8988T (cell line): ENCODE measurements around the gene MLPH.
A peak's percentile ranks its signal among the peaks of the same experiment; 100 is the strongest.

Experiments used
- DNase-seq: peaks from one replicate; pipeline ENCODE4 v3.0.0; 2011

MLPH gene

DNA sequence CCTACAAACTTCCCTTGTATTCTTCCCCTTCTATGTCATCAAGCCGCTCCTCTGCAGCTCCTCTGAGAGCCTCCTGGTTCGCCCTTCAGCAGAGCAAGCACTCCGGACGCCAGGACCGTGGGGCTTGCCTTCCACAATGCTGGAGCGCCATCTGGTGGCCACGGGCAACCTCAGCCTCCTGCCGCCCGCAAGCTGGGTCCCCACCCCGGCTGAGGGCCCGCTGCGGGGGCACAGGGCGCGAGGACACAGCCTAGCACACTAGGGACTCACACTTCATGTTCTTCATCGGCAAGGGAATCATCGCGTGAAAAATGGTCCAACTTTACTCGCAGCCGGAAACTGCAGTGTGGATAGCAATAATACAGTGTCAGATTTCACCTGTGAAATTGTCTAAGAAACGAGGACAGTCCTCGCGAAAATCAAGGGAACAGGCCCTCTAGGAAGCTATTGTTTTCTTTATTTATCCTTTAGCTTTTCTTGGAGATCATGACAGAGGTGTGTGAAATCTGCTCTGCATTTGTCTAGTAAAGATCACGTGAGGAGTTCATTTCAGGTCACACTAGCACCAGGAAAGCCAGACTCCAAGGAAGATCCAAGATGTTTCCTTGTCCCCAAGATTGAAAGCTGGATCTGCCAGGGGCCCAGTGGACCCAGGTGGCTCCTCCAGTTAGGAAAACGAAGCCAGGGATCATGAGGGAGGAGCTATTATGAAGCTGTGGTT lies 85.1 kb downstream of the MLPH start:
- DNase-seq = peak; percentile 99

DNA sequence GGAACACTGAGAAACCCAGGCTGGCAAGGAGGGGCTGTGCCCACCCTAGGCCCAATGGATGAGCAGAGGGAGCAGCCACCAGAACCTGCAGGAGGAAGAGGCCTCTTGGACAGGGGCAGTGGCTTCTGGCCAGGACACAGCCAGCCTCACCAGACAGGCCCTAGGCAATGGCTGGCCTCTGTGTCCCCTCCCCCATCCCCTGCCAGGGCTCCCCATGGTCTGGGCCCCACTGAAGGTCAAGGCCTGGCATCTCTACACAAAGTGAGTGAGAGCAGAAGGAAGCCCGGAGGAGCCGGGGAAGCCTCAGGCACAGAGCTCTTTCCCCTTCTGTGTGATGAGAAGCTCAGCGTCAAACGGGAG lies 85.7 kb downstream of the MLPH start:
- DNase-seq = no peak

DNA sequence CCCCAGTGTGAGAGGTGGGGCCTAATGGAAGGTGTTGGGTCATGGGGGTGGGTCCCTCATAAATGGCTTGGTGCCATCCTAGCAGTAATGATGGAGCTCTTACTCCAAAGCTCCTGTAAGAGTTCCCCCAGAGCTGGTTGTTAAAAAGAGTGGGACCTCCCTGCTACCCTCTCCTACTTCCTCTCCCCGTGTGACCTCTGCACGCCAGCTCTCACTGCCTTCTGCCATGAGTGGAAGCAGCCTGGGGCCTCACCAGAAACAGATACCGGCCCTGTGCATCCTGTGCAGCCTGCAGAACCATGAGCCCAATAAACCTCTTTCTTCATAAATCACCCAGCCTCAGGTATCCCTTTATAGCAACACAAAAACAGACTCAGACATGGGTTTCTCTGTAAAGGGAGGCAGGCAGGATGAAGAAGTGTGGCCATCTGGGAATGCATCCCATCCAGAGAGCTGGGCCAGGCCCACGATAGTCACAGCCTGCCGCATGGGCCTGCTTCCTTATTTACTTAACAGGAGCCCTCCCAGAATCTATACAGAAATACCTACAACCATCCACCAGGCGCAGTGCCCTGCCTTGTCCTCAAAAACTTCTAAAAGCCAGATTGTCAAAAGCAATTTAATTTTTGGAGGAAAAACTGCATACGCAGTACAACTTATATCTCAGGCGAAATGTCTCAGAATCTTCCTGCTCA lies 86.8 kb downstream of the MLPH start:
- no peak for DNase-seq

DNA sequence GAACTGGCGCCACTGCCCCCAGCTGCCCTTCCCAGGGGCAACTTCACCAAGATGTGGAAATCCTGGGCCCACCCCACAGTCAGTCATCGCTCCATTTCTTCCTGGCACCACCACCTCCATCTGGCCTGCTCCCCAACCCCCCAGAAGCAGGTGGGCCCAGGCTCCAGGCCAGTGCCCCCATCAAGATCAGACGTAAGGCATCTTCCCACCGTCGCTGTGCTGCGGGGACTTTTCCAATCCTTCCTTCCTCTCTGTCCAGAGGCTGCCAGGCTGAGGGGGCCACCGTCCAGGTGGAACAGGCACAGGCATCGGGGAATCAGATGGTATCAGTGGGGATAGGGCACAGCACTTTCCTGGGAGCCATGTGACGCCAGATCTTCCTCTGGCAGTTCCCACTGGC lies 87.4 kb downstream of the MLPH start:
- no peak for DNase-seq

DNA sequence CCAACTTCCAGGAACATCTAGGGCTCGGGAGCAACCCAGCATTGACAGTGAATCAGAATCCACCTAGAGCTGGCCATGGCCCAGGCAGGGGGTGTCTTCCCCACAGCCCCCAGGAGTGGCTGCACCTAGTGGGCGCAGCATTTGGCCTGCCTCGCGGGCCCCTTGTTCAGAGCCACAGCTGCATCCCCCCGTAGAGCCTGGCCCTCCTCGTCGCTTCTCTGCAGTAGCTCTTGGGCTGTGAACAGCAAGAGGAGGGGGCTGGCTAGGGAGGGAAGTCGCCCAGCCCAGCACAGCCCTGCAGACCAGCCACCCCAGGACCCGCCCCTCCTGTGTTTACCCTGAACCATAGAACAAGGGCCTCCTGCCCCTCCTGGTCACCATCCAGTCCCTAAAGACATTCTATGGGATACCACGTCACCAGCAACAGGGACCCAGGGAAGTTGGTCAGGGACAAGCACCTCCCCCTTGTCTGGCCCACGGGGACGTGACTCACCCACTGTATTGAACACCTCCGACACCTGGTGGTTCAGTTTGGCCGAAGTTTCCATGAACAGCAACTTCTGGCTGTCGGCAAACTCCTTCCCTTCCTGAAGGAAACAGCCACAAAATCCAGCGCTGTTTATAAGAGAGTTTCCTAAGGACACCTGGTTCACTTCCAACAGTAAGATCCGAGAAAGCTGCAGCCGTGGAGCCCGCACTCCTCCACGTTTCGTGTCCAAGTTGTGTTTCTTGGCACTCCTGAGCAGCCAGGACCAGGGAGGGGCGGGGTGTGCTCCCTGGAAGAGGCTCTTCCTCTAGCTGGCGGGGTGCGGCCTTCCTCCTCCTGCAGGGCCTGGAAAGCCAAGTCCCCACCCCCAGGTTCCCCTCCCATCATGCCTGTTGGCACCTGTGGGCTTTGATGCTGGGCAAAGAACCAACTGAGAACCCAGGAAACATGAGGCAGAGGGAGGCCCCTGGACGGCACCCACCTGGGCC lies 88.1 kb downstream of the MLPH start:
- DNase-seq = no peak

DNA sequence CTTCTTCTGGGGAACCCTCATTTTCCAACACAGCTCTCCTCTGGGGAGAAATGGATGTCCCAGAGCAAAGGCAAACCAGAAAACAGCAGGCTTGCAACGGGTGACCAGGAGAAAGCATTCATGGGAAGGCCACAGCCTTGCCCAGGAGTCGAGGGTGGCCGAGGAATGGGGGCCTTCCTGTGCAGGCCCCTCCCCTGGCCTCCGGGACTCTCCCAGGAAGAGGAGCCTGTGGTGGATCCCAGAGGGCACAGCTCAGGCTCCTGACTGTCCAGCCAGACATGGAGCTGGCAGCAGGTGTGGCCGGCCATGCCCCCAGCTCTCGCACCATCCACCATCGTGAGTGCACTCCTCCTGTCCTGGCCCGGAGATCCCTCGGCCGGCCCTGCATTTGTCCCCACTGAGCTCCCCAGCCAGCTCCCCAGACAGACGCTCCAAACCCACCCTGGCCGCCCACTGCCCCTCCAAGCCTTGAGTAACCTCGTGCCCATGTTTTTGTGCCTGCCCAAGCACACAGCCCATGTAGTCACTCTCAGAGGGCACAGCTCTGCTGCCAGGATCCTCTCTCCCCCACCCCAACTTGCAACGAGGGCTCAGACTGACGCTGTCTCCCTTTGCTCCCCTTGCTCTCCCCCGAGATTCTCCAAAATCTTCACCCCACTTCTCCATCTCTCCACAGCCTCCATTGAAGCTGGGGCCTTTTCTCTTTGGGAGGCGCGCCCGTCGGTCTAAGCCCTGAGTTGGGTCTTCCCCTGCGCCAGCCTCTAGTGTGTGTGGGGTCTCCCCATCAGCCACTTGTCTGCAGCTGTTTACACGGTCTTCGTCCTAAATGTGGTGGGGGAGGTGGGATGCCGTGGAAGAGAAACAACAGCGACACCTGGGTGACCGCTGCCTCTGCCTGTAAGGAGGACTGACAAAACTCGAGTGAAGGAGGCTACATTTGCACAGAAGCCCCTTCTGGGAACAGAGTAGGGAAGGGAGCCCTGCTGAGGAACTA lies 89.1 kb downstream of the MLPH start:
- no peak for DNase-seq

DNA sequence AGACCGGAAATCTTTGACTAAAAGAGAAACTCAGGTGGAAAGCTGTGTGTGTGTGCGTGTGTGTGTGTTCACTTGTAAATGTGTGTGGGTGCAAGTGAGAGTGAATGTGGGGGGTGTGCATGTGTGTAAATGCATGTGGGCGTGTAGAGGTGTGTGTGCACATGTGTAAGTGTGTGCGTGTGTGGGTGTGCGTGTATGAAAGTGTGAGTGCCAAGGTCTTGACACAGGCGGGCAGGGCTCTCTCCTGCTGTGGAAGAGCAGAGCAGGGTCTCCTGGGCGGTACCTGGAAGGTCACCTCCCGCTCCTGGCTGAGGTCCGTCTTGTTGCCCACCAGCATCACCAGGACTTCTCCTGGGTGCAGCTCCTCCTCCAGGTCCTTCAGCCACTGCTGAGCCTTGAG lies 89.9 kb downstream of the MLPH start:
- DNase-seq = no peak

DNA sequence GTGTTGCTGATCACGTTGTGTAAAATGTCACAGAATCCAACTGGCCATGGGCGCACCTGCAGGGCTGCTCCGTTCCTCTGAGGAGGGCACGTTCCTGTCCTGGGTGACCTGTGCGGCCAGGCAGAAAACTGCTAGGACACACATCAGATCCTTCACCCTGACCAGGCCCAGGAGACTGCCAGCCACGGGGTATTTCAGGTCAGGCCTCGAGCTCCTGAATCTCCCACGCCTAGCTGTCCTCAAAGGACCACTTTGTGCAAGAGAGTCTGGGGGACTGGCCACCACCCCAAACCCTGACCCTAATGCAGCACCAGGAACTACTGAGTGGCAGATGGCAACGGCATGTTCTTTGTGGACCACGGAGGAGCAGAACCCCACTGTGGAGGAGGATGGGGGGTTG lies 90.4 kb downstream of the MLPH start:
- DNase-seq = no peak

DNA sequence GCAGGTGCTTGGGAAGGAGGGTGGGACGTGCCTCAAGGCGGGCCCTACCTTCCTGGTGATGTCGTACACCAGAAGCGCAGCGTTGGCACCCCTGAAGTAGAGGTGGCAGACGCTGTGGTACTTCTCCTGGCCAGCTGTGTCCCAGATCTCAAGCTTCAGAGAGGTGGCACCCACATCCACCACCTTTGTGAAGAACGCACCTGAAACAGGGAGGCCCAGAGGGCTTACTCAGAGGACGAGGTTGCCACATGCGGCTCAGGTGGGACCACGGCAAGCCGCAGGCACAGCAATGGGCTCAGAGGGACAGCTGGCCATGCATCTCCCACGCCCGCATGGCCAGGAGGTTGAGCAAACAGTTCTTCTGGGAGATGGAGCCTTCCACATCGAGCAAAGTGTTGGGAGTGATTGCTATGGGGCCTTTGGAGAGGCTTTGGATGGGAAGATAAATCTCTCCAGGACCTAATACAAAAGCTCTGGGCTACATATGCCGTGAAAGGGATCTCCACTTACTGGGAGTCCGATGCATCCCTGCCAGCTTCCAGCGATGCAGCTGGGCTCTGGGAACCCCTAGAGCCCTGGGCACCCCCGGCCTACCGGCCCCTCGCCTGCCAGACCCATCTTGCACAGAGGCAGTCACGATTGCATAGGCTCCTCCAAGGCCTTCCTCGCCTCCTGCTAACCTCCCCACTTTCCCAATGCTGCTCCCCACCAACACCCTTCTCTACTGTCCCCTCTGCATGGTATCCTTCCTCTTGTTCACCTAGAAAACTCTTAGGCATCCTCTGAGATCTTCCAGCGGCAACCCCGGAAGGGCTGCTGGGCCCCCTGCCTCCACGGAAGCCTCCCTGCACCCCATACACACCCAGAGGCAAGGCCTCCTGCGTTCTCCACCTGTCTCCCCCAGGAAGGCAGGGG lies 91.2 kb downstream of the MLPH start:
- DNase-seq = no peak

DNA sequence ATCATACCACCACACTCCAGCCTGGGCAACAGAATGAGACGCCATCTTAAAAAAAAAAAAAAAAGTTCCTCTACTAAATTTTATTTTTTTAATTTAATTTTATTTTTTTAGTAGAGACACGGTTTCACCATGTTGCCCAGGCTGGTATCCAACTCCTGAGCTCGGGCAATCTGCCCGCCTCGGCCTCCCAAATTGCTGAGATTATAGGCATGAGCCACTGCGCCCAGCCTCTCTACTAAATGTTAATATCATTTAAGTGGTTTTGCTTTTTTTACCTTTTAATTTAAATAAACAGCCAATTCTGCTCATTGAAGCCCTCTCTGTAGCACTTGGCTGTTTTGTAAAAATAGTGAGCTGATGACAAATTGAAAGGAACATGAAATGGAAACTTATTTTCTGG lies 94.3 kb downstream of the MLPH start:
- DNase-seq = no peak

DNA sequence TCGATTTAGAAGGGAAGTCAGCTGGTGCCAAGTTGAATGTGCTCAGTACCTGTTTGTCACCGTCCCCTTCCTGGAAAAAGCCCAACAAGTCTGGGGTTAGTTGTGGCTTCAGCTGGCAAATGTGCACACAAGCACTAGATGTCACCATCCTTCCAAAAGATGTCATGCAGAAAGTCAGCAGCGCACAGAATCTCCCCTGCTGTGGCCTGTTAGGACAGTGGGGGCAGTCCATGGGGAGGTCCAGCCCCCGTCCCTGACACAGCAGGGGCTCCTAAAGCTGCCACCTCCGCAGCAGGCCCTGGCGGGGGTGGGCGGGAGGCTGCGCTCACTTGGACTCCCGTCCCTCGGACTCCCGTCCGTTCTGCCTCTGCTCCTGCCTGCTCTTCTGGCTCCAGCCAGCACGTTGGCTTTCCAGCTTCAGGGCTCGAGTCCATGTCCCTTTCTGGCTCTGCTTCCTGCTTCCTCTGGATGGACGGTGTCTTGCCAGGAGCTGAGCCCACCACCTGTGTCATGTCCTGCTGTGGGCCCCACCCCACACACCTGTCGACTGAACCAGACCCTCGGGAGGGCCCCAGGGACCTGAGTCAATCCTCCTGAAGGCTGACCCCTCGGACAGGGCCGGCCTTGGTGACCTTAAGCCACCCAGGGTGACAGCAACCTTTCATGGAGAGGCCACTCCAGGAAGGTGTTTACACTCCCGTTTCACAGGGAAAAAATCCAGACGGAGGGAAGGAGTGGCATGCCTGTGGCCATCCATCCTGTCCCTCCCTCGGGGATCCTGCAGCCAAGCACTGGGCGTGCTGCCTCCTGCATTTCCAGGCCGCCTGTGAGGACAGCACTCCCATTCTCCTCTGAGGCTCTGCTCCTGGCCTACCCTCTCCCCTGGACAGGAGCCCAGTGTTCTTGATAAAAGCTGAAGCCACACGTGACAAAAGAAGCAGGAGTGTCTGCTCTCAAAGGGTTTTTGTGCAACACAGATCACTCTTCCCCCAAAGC lies 95.0 kb downstream of the MLPH start:
- peak; percentile 56 for DNase-seq

DNA sequence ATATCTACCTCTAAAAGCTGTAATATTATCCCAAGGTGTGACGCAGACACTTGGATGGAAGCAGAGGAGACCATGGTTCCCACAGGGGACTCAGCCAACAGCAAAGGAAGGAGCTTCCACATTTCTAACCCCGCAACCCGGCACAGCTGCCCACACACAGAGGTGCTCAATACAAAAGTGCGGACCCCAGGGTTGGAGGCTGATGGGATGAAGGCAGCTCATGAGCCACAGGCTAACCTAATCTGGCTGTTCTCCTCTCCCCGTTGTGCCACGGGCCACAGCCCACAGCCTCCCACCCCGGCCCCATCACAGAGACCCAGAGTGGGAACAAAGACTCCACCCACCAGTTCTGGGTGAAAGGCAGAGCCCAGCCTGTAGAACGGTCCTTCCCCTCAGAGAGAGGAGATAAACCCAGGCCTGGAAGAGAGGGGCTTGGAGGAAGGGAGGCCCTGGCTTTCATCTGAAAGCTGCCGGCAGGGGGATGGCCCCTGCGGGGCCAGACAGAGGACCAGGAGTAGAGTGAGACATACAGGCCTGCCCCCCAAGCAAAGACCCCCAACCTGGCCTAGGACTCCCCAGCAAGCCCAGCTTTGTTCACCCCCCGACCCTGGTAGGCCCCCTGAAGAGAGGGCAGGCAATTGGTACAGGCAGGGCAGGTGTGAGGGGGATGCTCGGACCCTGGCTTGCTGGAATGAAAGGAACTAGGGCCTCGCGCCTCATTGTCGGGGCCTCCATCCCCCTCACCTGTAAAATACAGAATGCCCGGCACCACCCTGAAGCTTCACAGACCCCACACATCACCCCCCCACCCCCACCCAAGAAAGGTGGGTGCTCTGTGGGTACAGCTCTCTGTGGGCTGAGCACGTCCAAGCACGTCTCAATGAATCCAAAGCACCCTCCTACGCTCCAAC lies 96.6 kb downstream of the MLPH start:
- DNase-seq = no peak

DNA sequence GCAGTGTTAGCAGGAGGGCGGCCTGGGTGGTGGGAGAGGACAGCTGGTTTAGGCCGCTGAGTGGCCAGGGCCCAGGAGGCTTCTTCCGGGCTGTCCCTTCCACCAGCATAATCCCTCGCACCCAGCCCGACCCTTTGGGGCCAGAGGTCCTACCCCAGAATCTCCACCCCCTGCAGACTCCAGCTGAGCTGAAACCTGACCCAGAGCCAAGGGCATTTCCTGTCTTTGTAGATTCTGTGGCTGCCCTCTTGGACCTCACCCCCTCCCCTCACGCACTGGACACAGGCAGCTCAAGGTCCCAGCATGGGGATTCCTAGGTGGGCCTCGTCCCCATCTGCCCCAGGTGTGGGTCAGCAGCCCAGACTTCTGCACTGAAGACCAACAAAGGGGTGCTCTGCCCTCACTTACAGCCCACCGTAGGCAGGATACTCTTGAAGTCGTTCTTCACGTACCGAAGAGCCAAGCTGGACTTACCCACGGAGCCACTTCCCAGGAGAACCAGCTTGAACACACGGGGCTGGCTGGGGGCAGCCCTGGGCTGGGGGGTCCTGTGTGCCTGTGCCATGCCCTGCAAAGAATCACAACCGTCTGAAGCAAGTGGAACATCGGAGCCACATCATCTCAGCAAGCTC lies 98.7 kb downstream of the MLPH start:
- DNase-seq = no peak

DNA sequence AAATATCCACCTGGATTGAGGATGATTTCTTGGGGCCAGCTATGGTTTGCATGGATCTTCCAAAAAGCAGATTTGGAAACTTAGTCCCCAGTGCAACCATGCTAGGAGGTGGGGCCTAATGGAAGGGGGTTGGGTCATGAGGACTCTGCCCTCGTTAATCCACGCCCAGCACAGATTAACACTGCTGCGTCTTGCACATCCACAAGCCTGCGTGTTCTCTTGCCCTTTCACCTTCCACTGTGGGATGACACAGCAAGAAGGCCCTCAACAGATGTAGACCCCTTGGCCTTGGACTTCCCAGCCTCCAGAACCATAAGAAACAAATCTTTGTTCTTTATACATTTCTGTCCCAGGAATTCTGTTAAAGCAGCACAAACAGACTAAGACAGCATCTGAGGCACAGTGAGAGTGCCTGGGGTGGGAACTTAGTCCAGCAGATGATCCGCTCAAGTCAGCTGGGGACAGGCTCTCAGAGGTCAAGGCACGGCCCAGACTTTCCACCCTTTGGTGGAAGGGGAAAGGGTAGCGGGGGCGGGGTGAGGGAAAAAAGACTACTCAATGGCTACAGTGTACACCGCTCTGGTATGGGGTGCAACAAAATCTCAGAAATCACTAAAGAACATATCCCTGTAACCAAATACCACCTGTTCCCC lies 101.1 kb downstream of the MLPH start:
- DNase-seq = no peak

DNA sequence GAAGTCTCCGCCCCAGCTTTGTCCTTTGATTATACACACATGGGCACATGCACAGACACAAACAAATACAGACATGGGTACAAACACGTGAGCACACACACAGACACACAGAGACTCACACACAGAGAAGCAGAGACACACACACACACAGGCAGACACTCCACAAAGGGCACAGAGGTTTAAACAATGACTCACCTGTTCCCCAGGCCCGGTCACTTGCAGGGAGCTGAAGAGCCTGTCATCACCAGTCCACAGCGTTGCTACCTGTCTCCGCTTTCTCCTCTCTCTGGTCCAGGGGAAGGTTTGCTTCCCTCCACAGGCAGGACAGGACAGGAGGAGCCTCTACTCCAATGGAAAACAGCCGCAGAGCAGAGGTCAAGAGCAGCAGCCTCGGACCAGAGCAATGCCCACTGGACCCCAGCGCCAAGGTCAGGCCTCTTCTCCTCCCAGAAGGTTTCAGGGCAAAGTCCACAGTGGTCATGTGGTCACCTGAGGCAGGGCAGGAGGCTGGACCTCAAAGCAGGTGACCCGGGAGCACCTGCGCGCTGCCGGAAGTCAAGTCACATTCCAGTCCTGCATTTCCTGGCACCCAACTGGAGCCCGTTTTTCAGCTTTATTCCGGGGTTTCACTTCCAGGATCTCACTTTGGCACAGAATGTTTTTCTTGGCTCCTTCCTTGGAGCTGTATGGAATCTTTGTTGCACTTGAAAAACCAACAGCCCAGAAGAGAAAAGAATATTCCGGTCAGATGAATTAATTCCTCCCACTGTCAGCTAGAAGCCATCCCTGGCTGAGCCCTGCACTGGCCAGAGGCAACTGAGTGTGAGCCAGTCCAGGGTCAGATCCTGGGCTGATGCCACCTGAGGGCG lies 103.5 kb downstream of the MLPH start, which contains the start of gene RAB17:
TSS of gene RAB17 (minus strand) at position 463 of the 869 bp plus-strand sequence. CDS start 4,580 bp downstream, outside the sequence.
- DNase-seq = no peak

DNA sequence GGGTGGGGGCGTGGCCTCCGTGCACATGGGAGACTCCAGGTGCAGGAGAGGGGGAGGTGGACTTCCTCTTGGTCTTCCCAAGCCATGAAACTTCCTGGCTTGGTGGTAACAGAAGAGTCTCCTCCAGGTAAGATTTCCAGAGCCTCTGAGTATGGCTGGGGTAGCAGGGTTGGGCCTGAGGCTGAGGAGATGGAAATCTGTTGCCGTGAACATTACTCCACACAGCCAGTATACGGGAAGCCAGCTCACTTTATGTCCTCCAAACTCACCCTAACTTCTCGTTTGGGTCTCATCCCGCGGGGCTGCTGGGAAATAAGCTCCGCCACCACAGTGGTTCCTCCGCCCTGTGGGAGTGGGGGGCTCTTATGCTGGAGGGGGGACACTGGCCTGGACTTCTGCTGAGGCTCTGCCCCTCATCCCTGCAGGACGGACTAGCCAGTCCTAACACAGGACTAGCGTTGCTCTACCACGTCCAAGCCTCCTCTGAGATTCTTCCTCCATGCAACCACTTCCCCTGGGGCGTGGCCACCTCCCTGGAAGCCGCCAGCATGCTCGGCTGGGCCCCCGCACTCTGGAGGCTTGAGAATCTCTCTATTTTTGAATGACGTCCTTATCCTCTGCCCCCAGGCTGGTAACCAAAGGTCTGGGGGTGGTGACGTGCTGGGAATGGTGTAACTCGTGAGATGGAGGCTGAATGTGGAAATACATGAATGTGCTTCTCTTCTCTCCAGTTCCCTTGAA lies 104.3 kb downstream of the MLPH start:
- no peak for DNase-seq
